Heart right ventricle (tissue), 16 donors: Measurements from ENCODE around the gene REXO1. TPM values are rescaled to one million over a fixed set of nuclear protein-coding genes. Genes with fewer than 3 reads are reported as not detected.

Experiments used
- ATAC-seq, 8 donors: fragments of 200-7000 bp; cut with Tn5 transposase; one replicate each; pipeline ENCODE4 v1.9.1; 2020; ENCODE audit warnings: mild to moderate bottlenecking in 8 of 8, moderate library complexity in 8 of 8, moderate number of reproducible peaks in 1 of 8
- DNase-seq, 2 donors: peaks; one replicate each; pipeline ENCODE4 v3.0.0-alpha.2; 2020
- H3K27ac ChIP-seq, 10 donors: fragments of 200-600 bp; sonication (generic) in 2 of 10; one replicate each; pipeline versions ENCODE4 v1.5.0 to v1.8.0; 2020 to 2022; ENCODE audit warnings: mild to moderate bottlenecking in 3 of 10
- H3K27me3 ChIP-seq, 7 donors: fragments of 200-600 bp; one replicate each; pipeline ENCODE4 v1.8.0; 2021 to 2022; ENCODE audit warnings: mild to moderate bottlenecking in 2 of 7
- H3K36me3 ChIP-seq, 9 donors: fragments of 200-600 bp; sonication (generic) in 1 of 9; one replicate each; pipeline versions ENCODE4 v1.5.0 to v1.8.0; 2020 to 2022; ENCODE audit warnings: mild to moderate bottlenecking in 2 of 9
- H3K4me1 ChIP-seq, 9 donors: fragments of 200-600 bp; sonication (generic) in 1 of 9; one replicate each; pipeline versions ENCODE4 v1.5.0 to v1.8.0; 2020 to 2022; ENCODE audit warnings: mild to moderate bottlenecking in 4 of 9
- H3K4me3 ChIP-seq, 10 donors: fragments of 200-600 bp; sonication (generic) in 2 of 10; one replicate each; pipeline versions ENCODE4 v1.5.0 to v1.8.0; 2020 to 2022; ENCODE audit warnings: mild to moderate bottlenecking in 7 of 10, moderate library complexity in 2 of 10
- H3K9me3 ChIP-seq, 11 donors: fragments of 200-600 bp in 10 of 11; sonication (generic) in 2 of 11; one replicate each; pipeline versions ENCODE4 v1.5.0 to v1.8.0; 2013 to 2022; ENCODE audit warnings: mild to moderate bottlenecking in 2 of 11, control low read depth in 1 of 11, moderate library complexity in 1 of 11
- CTCF ChIP-seq, 9 donors: fragments of 200-600 bp; sonication (generic) in 2 of 9; IDR thresholded peaks; one replicate each; pipeline versions ENCODE4 v1.5.0 to v1.8.0; 2021 to 2022; ENCODE audit warnings: antibody characterized with exemption in 9 of 9, mild to moderate bottlenecking in 5 of 9, moderate library complexity in 1 of 9
- WGBS, 2 donors: extraction: QIAGEN DNeasy Blood & Tissue Kit; methylation state at CpG; one replicate each; pipeline ENCODE4 v1.1.7; 2013; ENCODE audit warnings: inconsistent platforms in 1 of 2; 5-methylcytosine and 5-hydroxymethylcytosine counted together
- intact Hi-C, 10 donors: fragments of 100-400 bp; cut with DNase I; formaldehyde crosslinking; loops; one replicate each; pipeline versions ENCODE4 v1.11.1 to v1.14.2; 2022
- polyA plus RNA-seq, 2 donors: library from polyadenylated mRNA; stranded (reverse); fragments of 200-250 nt; gene quantifications; one replicate each; pipeline ENCODE4 v1.2.3, GENCODE V29; 2013
- total RNA-seq, 10 donors: library from RNA; stranded (reverse); fragmentation: NEBNext Ultra II Directional in 3 of 10; extraction: Animal tissue kit (Norgen Biotek cat#: 25700) in 3 of 10; gene quantifications; one replicate each; pipeline versions ENCODE4 v1.2.1 to v1.2.4, GENCODE V29; 2021 to 2023
- donor health status: Arrhythmogenic right ventricular cardiomyopathy.
- donor health status: ischemic (EF 13 %, LVEDD 7.1; RV severe dilation, severe dysfunction).
- donor health status: healthy with polysubstance abuse.
- donor health status: DM: no; HTN: yes; CAD: no.
- donor health status: DM: no; HTN: no; CAD: no.
- donor health status: ischemic (EF 25% LVEDD 6.9; RV normal size, moderate dysfunction).
- donor health status: ischemic (EF 25% LVEDD 5.7; RV mildly dilated, moderate dysfunction).
- donor health status: healthy.
- donor health status: DM: yes; HTN: yes; CAD: no.
- donor health status: Ischemic cardiomyopathy.
- donor health status: ischemic (EF 35%, LVEDD 5.7; RV mildly dilated, moderate dysfunction).
- donor health status: nonischemic (EF 11% LVEDD 7.7; RV severe dilation, severe dysfunction).
- donor health status: DM: yes; HTN: yes; CAD: no.
- donor health status: PGD.
- donor health status: ischemic (EF 29% LVEDD 5.4; RV normal size, mild dysfunction).
- donor health status: nonischemic (EF 23%, LVEDD 6.1; RV moderate dilation, normal function).

The REXO1 gene
- total and polyA plus RNA-seq, 12 donors = 13.1 to 20.6 (median 16.5) TPM

- no peaks in the 10 kb centered on the region for H3K9me3 ChIP-seq
Observed at GRCh38 chr19:1836458-1837221, 11.6 kb downstream of the REXO1 start.

GRCh38 chr19:1833540-1833939 lies 14.7 kb downstream of the REXO1 start:
- Histone ChIP-seq H3K36me3 (peaks cover 0 to 32% (median under 1%) of the 10 kb centered on the region in 9 donors), H3K9me3 (no peaks in the 10 kb centered on the region), H3K27me3 (no peaks in the 10 kb centered on the region), H3K27ac (no peak overlapping the region), H3K4me3 (no peak overlapping the region), H3K4me1 (peaks cover 5 to 50% (median 25%) of the 10 kb centered on the region in 9 donors)
- TF ChIP-seq CTCF (IDR thresholded peaks at IDR 0.05) = no peak
- ATAC-seq (peak in 2 of 8 donors; percentile 11 to 27), DNase-seq (no peak)
- WGBS, 2 donors = 61 to 76% methylated on average over 15 of the region's 15 CpGs
- intact Hi-C loops = no loop called here

More at GRCh38 chr19:1836458-1837221, 11.6 kb downstream of the REXO1 start:
- TF ChIP-seq CTCF (IDR thresholded peaks at IDR 0.05) = no peak
- peaks cover 5 to 78% (median 45%) of the 10 kb centered on the region in 9 donors for H3K4me1 ChIP-seq
- H3K36me3 ChIP-seq = peaks cover 0 to 23% (median 0%) of the 10 kb centered on the region in 9 donors
- no peaks in the 10 kb centered on the region for H3K27me3 ChIP-seq
- no peak overlapping the region for H3K27ac ChIP-seq
- 84 to 86% methylated on average over 30 to 31 of the region's 31 CpGs for WGBS, 2 donors
- DNase-seq (no peak), ATAC-seq (no peak)
- no peak overlapping the region for H3K4me3 ChIP-seq
- intact Hi-C loops = no loop called here

DNA sequence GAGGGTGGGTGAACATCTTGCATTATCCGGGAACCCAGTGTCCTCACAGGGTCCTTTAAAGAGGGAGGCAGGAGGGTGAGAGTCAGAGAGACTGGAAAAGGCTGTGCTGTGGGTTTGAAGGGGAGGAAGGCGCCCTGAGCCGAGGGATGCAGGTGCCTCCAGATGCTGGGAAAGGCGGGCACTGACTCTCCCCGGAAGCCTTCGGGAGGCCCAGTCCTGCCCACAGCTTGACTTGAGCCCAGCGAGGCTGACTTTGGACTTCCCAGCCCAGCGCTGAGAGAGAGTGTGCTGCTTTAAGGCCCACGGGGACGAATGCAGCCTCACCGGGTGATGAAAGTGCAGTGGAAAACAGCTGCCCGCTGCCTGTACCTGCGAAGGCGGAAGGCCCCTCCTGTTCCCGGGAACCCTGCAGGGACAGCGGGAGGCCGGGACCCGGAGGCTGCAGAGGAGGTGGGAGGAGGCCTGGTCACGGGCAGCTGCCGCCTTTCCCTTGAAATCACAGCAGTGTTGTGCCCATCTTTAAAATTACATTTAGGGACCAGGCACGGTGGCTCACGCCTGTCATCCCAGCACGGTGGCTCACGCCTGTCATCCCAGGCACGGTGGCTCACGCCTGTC lies 16.1 kb downstream of the REXO1 start:
- no peak for DNase-seq
- no peak for ATAC-seq
- Histone ChIP-seq H3K27ac (no peak overlapping the region), H3K36me3 (peaks cover 0 to 41% (median 14%) of the 10 kb centered on the region in 9 donors), H3K4me3 (no peak overlapping the region), H3K9me3 (no peaks in the 10 kb centered on the region), H3K27me3 (no peaks in the 10 kb centered on the region), H3K4me1 (peaks cover 0 to 37% (median 16%) of the 10 kb centered on the region in 9 donors)
- intact Hi-C loops = no loop called here
- WGBS, 2 donors = 84 to 85% methylated on average over 26 of the region's 26 CpGs
- no peak for TF ChIP-seq CTCF (IDR thresholded peaks at IDR 0.05)

GRCh38 chr19:1830978-1831377 lies 17.3 kb downstream of the REXO1 start:
- Histone ChIP-seq H3K4me1 (peaks cover 0 to 37% (median 19%) of the 10 kb centered on the region in 9 donors), H3K9me3 (no peaks in the 10 kb centered on the region), H3K36me3 (peaks cover 0 to 49% (median 17%) of the 10 kb centered on the region in 9 donors), H3K27me3 (no peaks in the 10 kb centered on the region), H3K4me3 (no peak overlapping the region), H3K27ac (no peak overlapping the region)
- WGBS, 2 donors = 78 to 86% methylated on average over 11 of the region's 11 CpGs
- no peak for ATAC-seq
- DNase-seq = no peak
- no peak for TF ChIP-seq CTCF (IDR thresholded peaks at IDR 0.05)
- intact Hi-C loops = no loop called here
